HG02885 (cell line): ENCODE measurements around the gene LIN28A.

Experiments
- ATAC-seq: cut with Tn5 transposase; IDR thresholded peaks from one replicate; pipeline ENCODE4 v1.9.1; 2021; ENCODE audit warnings: mild to moderate bottlenecking; ENCODE audit not compliant: unreplicated experiment, poor library complexity

LIN28A gene

GRCh38 chr1:26431979-26432695 is 21.5 kb downstream of the LIN28A start, which contains the start of gene DHDDS:
Gene DHDDS, plus strand, starts transcription at chr1:26432321. Its CDS starts 625 bp downstream, at chr1:26432946.
- ATAC-seq: peak; percentile 97

DNA sequence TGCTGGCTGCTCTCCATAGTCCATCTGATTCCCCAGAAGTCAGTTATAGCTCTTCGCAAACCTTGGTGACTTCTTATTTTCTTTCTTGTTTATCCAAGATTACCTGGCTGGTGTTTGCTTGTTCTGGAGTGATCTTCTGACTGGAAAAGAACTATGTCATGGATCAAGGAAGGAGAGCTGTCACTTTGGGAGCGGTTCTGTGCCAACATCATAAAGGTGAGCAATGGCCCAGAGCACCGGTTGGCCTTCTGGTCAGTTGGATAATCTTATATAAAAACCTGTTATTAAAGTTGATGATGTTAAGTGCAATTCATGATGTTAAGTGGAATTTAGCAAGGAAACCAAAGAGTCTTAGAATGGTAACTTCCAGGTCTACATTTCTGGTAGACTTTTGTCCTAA is 22.2 kb downstream of the LIN28A start:
- ATAC-seq: no peak

- ATAC-seq: no peak
Measured at GRCh38 chr1:26434161-26434752, 23.6 kb downstream of the LIN28A start.

GRCh38 chr1:26438041-26438440 is 27.4 kb downstream of the LIN28A start:
- ATAC-seq: no peak

DNA sequence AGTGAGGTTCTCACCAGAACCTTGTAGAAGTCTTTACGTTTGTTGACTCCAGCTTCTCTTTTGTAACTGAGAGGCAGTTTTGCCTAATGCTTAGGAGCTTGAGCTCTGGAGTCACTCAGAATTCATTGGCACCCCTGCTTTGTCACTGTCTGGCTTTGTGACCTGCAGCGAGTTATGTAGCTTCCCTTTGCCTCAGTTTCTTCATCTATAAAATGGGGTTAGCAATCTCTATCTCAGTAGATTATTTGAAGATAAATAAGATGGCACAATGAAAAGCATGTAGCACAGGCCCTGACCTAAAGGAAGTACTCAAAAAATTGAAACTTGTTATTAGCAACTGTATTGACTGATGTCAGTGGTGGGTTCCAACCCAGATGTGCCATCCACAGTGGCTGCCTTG is 29.6 kb downstream of the LIN28A start:
- ATAC-seq: no peak

- no peak for ATAC-seq
Measured at GRCh38 chr1:26449868-26450267, 39.3 kb downstream of the LIN28A start.

- ATAC-seq: no peak
Measured at GRCh38 chr1:26450908-26451307, 40.3 kb downstream of the LIN28A start.

DNA sequence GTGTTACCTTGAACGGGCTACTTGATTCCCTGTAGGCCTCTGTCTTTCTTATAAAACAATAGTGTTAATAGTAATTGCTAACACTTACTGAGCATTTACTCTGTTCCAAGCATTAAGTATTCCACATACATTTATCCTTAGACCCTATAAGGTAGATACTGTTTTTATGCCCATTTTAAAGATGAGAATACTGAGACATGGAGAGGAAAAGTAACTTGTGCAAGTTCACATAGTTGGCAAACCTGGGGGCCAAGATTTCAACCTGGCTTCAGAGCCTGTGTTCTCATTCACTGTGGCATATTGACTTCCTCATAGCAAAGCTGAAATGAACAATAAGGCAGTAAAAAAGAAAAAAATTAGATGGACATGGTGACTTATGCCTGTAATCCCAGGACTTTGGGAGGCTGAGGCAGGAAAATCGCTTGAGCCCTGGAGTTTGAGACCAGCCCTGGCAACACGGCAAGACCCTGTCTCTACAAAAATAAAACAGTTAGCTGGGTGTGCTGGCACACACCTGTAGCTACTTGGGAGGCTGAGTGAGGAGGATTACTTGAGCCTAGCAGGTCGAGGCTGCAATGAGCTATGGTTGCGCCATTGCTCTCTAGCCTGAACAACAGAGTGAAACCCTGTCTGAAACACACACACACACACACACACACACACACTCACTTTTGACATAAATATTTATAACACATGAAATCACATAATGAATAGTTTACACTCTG is 42.0 kb downstream of the LIN28A start:
- no peak for ATAC-seq

DNA sequence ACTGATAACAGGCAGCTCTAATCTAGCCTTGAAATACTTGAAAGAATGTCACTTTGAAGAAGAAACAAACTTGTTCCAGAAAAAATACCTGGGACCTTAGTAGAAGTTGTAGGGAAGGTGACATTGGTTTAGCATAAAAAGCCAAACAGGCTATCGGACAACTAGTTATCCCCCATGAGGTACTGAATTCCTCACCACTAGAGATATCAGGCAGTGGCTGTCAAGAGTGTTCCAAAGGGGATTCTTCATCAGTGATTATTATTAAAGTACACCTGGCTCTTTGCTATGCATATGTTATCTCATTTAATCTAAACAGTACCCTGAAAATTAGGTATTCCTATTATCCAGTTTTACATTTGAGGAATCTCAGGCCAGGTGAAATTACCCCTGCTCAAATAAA is 48.5 kb downstream of the LIN28A start:
- no peak for ATAC-seq

DNA sequence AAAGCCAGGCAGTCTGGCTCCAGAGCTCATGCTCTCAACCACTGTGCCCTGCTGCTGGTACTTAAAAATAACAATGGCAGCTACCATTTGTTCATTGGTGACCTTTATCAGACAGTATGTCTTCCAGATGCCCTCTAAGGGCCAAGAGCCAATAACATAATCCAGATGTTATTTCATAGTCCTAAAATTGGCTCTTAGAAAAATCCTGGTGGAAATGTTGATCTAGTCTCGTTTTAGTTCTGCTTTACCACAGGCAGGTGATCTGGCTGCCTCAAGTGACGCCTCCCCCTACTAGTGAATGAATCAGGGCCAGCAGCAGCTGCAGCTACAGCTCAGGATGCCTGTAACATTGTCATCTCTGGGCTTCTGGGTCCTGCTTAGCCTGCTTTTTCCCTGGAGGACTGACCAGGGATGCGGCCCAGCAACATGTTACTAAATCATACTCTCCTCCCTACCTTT is 49.0 kb downstream of the LIN28A start:
- ATAC-seq: no peak

GRCh38 chr1:26468911-26469310 is 58.3 kb downstream of the LIN28A start:
- no peak for ATAC-seq

DNA sequence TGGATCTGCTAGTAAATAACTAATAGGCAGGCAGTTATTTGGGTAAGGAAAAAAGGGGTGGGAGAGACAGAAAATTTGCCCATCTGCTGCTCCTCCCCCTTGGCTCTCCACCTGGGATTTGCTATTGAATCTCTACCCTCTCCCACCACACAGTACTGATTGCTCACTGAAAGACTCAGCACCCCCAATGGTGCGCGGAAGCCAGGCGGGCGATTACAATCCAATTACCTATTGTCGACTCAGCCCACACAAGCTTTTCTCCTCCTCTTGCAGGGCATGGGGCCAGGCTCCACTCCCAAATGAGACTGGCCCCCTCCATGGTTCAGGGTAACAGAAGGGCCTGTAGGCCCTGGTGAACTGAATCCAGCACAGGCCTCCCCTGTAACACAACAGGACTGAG is 58.9 kb downstream of the LIN28A start:
- no peak for ATAC-seq

DNA sequence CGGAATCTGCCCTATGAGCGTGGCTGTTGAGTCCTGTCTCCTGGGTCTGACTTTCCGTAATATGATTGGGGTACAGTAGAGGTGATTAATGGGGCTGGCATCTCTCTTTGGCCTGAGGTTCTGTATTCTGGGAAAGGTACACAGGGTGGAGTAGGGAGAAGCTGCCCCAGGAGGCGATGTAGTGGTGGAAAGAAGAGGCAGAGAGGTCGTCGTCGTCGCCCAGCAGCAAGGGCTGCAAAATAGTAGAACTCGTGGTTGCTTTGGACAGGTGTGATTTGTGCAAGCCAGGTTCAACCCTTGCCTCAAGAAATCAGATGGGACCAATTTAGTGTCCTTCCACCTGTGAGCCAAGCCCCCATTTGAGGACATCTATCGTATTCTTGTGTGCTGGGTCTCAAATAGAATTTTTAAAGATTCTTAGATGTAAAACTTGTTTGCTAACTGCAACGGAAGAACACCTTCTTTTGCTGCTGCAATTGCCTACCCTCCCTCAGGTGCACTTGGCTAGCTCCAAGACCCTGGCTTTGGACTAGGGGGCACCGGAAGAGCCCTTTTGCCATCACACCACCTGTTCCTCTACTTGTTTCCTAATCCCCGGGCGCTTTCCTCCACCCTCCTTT is 60.4 kb downstream of the LIN28A start:
- no peak for ATAC-seq

DNA sequence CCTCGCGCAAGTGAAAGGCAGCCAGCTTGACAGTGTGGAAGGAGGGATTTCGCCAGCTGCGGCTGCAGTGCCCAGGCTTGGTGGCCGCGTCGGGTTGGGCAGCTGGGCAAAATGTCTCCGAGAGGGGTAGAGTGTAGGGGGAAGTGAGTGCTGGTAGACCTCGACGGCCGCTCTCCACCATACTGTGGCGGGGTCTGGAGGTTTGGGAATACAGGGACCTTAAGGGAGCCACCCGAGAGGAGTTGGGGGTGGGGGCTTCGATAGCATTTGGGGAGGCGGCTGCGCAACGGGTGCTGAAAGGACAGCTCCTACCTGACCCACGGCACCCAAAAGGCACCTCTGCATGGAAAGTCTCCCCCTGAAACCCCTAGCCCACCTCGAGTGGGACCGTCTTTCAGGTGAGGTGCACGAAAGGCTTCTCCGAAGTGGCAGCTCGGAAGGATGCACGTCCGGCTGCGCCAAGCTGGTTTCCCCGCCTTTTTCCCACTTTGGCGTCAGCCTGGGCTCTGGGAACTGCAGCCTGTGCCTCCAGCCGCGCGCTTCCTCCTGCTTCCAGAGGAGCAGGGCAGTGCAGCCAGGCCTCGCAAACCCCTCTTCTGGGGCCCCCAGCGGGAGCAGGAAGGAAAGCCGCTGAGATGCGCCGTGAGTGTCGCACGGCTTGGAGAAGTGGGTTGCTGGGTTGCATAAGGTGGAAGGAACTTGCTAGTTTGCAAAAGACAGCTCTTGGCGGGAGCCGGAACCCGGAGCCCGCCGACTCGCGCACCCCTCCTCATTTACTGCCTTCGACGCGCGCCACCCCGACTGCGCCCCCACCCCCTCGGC is 61.1 kb downstream of the LIN28A start:
- no peak for ATAC-seq

- peak; percentile 51 for ATAC-seq
Measured at GRCh38 chr1:26472320-26472900, 61.8 kb downstream of the LIN28A start, which contains the start of gene HMGN2. Gene HMGN2, plus strand, starts transcription at chr1:26472440. Its CDS starts 173 bp downstream, at chr1:26472613.

DNA sequence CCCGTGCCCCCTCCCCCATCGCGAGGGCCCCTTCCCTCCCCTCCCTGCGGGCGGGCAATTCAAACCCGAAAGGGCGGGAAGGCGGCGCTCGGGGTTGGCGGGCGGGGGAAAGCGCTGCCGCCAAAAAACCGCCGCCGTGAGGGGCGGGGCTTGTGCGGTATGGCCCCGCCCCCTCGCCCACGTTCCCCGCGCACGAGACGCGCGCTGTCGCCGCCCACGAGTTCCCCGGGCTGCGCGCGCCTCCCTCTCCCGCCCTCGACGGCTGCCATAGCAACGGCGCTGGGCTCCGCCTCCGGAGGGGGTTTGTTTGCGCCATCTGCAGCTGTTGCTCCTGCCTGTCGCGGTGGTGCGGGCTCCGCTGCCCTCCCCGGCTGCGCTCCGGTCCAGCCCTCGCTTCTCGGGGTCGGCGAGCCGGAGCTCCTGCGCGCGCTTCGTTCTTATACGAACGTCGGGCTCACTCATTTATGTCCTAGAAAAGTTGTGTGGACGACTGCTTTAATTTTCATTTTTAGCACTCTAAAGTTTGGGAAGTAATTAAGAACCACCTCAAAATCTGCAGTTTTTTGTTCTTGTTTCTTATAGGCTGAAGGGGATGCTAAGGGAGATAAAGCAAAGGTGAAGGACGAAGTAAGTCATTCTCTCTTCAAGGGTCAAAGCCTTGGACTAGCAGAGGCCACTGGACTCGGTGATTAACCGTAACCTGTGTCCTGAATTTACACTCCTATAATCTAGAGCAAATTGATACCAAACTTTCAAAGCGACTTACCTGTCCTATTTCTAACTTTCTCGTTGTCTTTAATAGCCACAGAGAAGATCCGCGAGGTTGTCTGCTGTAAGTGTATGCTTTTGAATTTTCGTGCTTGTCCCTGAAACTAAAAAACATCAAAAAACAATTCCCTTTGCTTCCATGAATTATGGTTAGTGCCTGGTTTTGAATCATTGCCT is 62.6 kb downstream of the LIN28A start:
- peak; percentile 83 for ATAC-seq

GRCh38 chr1:26474818-26475217 is 64.2 kb downstream of the LIN28A start:
- no peak for ATAC-seq

GRCh38 chr1:26475989-26476388 is 65.4 kb downstream of the LIN28A start:
- ATAC-seq: no peak

- ATAC-seq: no peak
Measured at GRCh38 chr1:26476958-26477357, 66.3 kb downstream of the LIN28A start.
